Gastrocnemius medialis (tissue), 4 donors: ENCODE results near the gene BRAT1.

Experiments
- CTCF ChIP-seq, 5 experiments: fragments of 450-650 bp in 3 of 5; fragments of 200-600 bp in 2 of 5; sonication (generic) in 2 of 5; IDR thresholded peaks in 4 of 5; conservative IDR thresholded peaks in 1 of 5; 1 replicate in 4 of 5; 2 replicates in 1 of 5; pipeline ENCODE4 v1.5.1; 2016 to 2019; ENCODE audit warnings: antibody characterized with exemption in 5 of 5, mild to moderate bottlenecking in 3 of 5, moderate library complexity in 3 of 5
- POLR2A ChIP-seq, 2 donors: fragments of 450-650 bp; IDR thresholded peaks; one replicate each; pipeline ENCODE4 v1.6.1; 2017; ENCODE audit warnings: antibody characterized with exemption in 2 of 2, mild to moderate bottlenecking in 2 of 2, moderate library complexity in 2 of 2

- TF ChIP-seq CTCF (IDR thresholded peaks at IDR 0.05 in 4 of 5, conservative IDR thresholded peaks at IDR 0.05 in 1 of 5) (no peak), POLR2A (IDR thresholded peaks at IDR 0.05) (no peak)
Measured at GRCh38 chr7:2498708-2499107, 56.6 kb downstream of the BRAT1 start.
